Measurements from ENCODE around the gene HEPHL1. TPM values are rescaled to one million over a fixed set of nuclear protein-coding genes. Genes with fewer than 3 reads are reported as not detected.

The HEPHL1 gene
- total RNA-seq, 4 donors from 2014 or later: not detected

DNA sequence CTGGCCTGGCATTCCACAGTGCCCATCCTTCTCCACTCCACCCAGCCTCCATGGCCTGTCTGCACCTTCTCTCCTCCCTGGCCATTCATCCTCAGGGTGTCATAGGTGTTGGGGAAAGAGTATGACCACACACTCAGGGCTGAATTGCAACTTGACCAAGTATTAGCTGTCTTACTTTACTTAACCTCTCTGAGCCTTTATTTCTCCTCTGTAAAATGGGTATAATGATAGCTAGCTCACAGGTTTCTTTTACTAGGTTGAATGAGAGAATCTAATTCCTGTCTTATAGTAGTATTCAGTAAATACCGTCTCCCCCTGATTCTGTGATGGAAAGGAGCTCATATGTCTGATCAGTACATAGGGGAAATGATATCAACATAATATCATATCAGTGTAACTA lies 123.5 kb downstream of the HEPHL1 start:
- Histone ChIP-seq H3K36me3 (no peaks in the 10 kb centered on the region), H3K27me3 (no peaks in the 10 kb centered on the region), H3K4me3 (no peak overlapping the region), H3K9me3 (no peaks in the 10 kb centered on the region), H3K27ac (no peak overlapping the region), H3K4me1 (peaks cover 6 to 39% (median 13%) of the 10 kb centered on the region in 4 donors)
- 96 to 100% methylated on average over 1 of the region's 1 CpG for WGBS, 2 donors (ENCODE audit: low coverage in 1 of 2)
- intact Hi-C loops (cut with DNase I; ENCODE audit: low total_unique reads): no loop called here
- TF ChIP-seq POLR2AphosphoS5 (IDR thresholded peaks at IDR 0.05) (no peak), EP300 (IDR thresholded peaks at IDR 0.05; ENCODE audit: low read depth) (no peak), POLR2A (IDR thresholded peaks at IDR 0.05) (no peak)
- TF ChIP-seq, protein P1, sequence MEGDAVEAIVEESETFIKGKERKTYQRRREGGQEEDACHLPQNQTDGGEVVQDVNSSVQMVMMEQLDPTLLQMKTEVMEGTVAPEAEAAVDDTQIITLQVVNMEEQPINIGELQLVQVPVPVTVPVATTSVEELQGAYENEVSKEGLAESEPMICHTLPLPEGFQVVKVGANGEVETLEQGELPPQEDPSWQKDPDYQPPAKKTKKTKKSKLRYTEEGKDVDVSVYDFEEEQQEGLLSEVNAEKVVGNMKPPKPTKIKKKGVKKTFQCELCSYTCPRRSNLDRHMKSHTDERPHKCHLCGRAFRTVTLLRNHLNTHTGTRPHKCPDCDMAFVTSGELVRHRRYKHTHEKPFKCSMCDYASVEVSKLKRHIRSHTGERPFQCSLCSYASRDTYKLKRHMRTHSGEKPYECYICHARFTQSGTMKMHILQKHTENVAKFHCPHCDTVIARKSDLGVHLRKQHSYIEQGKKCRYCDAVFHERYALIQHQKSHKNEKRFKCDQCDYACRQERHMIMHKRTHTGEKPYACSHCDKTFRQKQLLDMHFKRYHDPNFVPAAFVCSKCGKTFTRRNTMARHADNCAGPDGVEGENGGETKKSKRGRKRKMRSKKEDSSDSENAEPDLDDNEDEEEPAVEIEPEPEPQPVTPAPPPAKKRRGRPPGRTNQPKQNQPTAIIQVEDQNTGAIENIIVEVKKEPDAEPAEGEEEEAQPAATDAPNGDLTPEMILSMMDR (IDR thresholded peaks at IDR 0.05): no peak
- DNase-seq: no peak
- in situ Hi-C loops (cut with MboI; ENCODE audit: low pct_ligation_motif_present in 1 of 4, low pct_unique_long_range_greater_than_20kb in 1 of 4, low sequenced_read_pairs in 3 of 4): no loop called here

DNA sequence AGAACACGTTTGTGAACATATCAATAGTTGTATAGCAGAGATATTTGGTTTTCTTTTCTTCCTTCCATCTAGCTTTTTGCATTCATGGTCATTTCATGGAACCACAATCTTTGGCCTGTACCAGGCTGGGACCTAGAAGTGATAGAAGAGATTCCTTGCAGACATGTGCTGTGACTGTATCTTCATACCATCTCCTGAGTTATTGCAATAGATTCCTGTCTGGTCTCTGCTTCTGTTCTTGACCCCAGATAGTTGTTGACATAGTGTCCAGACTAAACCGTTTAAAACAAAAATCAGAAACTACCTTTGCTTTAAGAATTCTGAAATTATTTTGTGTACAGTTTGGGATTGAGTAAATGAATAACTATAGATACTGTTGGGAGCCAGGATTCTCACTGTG lies 124.3 kb downstream of the HEPHL1 start:
- Histone ChIP-seq H3K9me3 (no peaks in the 10 kb centered on the region), H3K27ac (no peak overlapping the region), H3K4me3 (no peak overlapping the region), H3K4me1 (peaks cover 2 to 39% (median 10%) of the 10 kb centered on the region in 4 donors), H3K27me3 (no peaks in the 10 kb centered on the region), H3K36me3 (no peaks in the 10 kb centered on the region)
- WGBS, 2 donors (ENCODE audit: low coverage in 1 of 2): 73 to 80% methylated on average over 2 of the region's 2 CpGs
- intact Hi-C loops (cut with DNase I; ENCODE audit: low total_unique reads) (no loop called here), in situ Hi-C loops (cut with MboI; ENCODE audit: low pct_ligation_motif_present in 1 of 4, low pct_unique_long_range_greater_than_20kb in 1 of 4, low sequenced_read_pairs in 3 of 4) (no loop called here)
- no peak for DNase-seq
- TF ChIP-seq EP300 (IDR thresholded peaks at IDR 0.05; ENCODE audit: low read depth) (no peak), POLR2AphosphoS5 (IDR thresholded peaks at IDR 0.05) (no peak), POLR2A (IDR thresholded peaks at IDR 0.05) (no peak)
- TF ChIP-seq, protein P1 (IDR thresholded peaks at IDR 0.05): no peak

DNA sequence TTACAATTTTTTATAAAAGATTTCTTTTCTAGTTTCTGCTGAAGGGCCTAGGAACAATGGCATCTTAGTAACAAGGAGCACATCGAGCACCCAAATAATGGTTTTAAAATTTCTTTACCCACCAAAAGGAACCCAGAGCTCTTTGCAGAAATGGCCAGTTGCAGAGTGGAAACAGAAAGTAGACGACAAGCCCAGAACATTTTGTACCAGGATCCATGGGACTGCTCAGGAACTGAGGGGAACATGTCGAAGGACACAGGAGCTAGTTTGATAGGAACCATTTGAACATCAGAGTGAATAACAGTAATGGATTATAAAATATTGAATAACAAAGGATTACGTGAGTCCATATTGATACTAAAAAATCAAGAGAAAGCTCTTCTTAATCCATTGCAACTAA lies 124.8 kb downstream of the HEPHL1 start:
- Histone ChIP-seq H3K4me3 (no peak overlapping the region), H3K27ac (no peak overlapping the region), H3K9me3 (no peaks in the 10 kb centered on the region), H3K36me3 (no peaks in the 10 kb centered on the region), H3K27me3 (no peaks in the 10 kb centered on the region), H3K4me1 (peaks cover 4 to 41% (median 12%) of the 10 kb centered on the region in 4 donors)
- no peak for TF ChIP-seq POLR2A (IDR thresholded peaks at IDR 0.05)
- TF ChIP-seq POLR2AphosphoS5 (IDR thresholded peaks at IDR 0.05): no peak
- TF ChIP-seq, protein P1 (IDR thresholded peaks at IDR 0.05): no peak
- no peak for TF ChIP-seq EP300 (IDR thresholded peaks at IDR 0.05; ENCODE audit: low read depth)
- WGBS, 2 donors (ENCODE audit: low coverage in 1 of 2): 81 to 84% methylated on average over 3 to 4 of the region's 4 CpGs
- DNase-seq: no peak
- in situ Hi-C loops (cut with MboI; ENCODE audit: low pct_ligation_motif_present in 1 of 4, low pct_unique_long_range_greater_than_20kb in 1 of 4, low sequenced_read_pairs in 3 of 4): no loop called here
- intact Hi-C loops (cut with DNase I; ENCODE audit: low total_unique reads): no loop called here

DNA sequence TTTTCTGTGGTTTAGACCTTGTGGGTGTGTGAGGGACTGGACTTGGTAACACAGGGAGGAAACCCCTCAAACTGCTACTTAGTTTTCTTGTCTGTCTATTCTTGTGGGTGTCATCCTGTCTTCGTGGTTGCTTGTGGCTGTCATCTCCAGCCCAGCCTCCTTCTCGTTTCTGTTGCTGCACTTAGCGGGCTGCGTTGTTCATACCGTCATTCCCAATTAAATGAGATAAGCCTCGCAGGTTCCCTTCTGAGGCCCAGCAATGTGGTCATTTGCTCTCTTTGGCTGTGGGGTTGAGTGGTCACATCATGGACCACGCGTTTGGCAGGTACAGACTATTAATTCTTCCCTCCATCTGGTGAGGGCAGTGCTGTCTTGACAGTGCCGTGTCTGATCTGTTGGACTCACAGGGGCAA lies 126.3 kb downstream of the HEPHL1 start:
- no peak for DNase-seq
- WGBS, 2 donors (ENCODE audit: low coverage in 1 of 2): 79 to 80% methylated on average over 1 to 9 of the region's 9 CpGs
- TF ChIP-seq, protein P1 (IDR thresholded peaks at IDR 0.05): no peak
- TF ChIP-seq EP300 (IDR thresholded peaks at IDR 0.05; ENCODE audit: low read depth) (no peak), POLR2AphosphoS5 (IDR thresholded peaks at IDR 0.05) (no peak), POLR2A (IDR thresholded peaks at IDR 0.05) (no peak)
- intact Hi-C loops (cut with DNase I; ENCODE audit: low total_unique reads): no loop called here
- Histone ChIP-seq H3K36me3 (no peaks in the 10 kb centered on the region), H3K4me1 (peaks cover 6 to 50% (median 17%) of the 10 kb centered on the region in 4 donors), H3K27ac (no peak overlapping the region), H3K4me3 (no peak overlapping the region), H3K9me3 (no peaks in the 10 kb centered on the region), H3K27me3 (no peaks in the 10 kb centered on the region)
- in situ Hi-C loops (cut with MboI; ENCODE audit: low pct_ligation_motif_present in 1 of 4, low pct_unique_long_range_greater_than_20kb in 1 of 4, low sequenced_read_pairs in 3 of 4): no loop called here
